Naive thymus-derived CD4-positive, alpha-beta T cell (primary cell): ENCODE results near the gene SPNS3. TPM values are rescaled to one million over a fixed set of nuclear protein-coding genes. Genes with fewer than 3 reads are reported as not detected.

Experiments
- ATAC-seq: fragments of 150-1000 bp; cut with Tn5 transposase; 2 replicates; pipeline ENCODE4 v1.10.0; 2021; ENCODE audit warnings: mild to moderate bottlenecking, moderate library complexity
- CTCF ChIA-PET: fragments of 350-600 bp; sonication (Branson Sonifier 250); formaldehyde crosslinking; loops from one replicate; lab custom pipeline; 2021; ENCODE audit warnings: antibody characterized with exemption; lab: Charles Lee
- POLR2A ChIA-PET: fragments of 350-600 bp; sonication (Branson Sonifier 250); formaldehyde crosslinking; loops from one replicate; lab custom pipeline; 2021; ENCODE audit warnings: antibody characterized with exemption, inconsistent platforms; lab: Charles Lee
- DNase-seq, 9 donors: peaks; one replicate each; pipeline versions ENCODE4 v3.0.0 to v3.0.0-alpha.2; 2020 to 2022; ENCODE audit warnings: mixed read lengths in 1 of 9
- H3K27ac ChIP-seq: one replicate; pipeline ENCODE4 v1.7.0; 2013; ENCODE audit warnings: mild to moderate bottlenecking, low read depth, low read length, moderate library complexity
- H3K27me3 ChIP-seq, 2 donors: one replicate each; pipeline ENCODE4 v1.7.0; 2013; ENCODE audit warnings: low read length in 2 of 2, mild to moderate bottlenecking in 2 of 2, moderate library complexity in 2 of 2; ENCODE audit not compliant: control insufficient read depth in 2 of 2, insufficient read depth in 2 of 2
- H3K36me3 ChIP-seq, 3 experiments: 1 replicate in 2 of 3; 2 replicates in 1 of 3; pipeline ENCODE4 v1.7.0; 2013; ENCODE audit warnings: low read length in 3 of 3, mild to moderate bottlenecking in 3 of 3, moderate library complexity in 1 of 3; ENCODE audit not compliant: insufficient read depth in 3 of 3, control insufficient read depth in 2 of 3
- H3K4me1 ChIP-seq, 2 donors: one replicate each; pipeline ENCODE4 v1.7.0; 2013; ENCODE audit warnings: low read length in 2 of 2, mild to moderate bottlenecking in 2 of 2, moderate library complexity in 1 of 2; ENCODE audit not compliant: control insufficient read depth in 2 of 2, insufficient read depth in 2 of 2
- H3K4me3 ChIP-seq: 2 replicates; pipeline ENCODE4 v1.7.0; 2013; ENCODE audit warnings: mild to moderate bottlenecking, low read length
- H3K9me3 ChIP-seq, 3 experiments: 1 replicate in 2 of 3; 2 replicates in 1 of 3; pipeline ENCODE4 v1.7.0; 2013; ENCODE audit warnings: low read length in 3 of 3; ENCODE audit not compliant: control insufficient read depth in 2 of 3
- H3K27ac Mint-ChIP-seq, 9 donors: one replicate each; pipeline ENCODE4 v1.8.0; 2020 to 2022; ENCODE audit warnings: mixed read lengths in 9 of 9, mild to moderate bottlenecking in 8 of 9, moderate library complexity in 5 of 9, inconsistent platforms in 2 of 9
- H3K27me3 Mint-ChIP-seq, 5 donors: one replicate each; pipeline ENCODE4 v1.8.0; 2021 to 2022; ENCODE audit warnings: mixed read lengths in 5 of 5, mild to moderate bottlenecking in 1 of 5
- H3K36me3 Mint-ChIP-seq, 5 donors: one replicate each; pipeline ENCODE4 v1.8.0; 2020 to 2022; ENCODE audit warnings: mixed read lengths in 5 of 5, mild to moderate bottlenecking in 3 of 5, inconsistent platforms in 1 of 5
- H3K4me1 Mint-ChIP-seq, 7 donors: one replicate each; pipeline ENCODE4 v1.8.0; 2020 to 2022; ENCODE audit warnings: mixed read lengths in 7 of 7, mild to moderate bottlenecking in 3 of 7, inconsistent platforms in 1 of 7
- H3K4me3 Mint-ChIP-seq, 10 donors: one replicate each; pipeline ENCODE4 v1.8.0; 2020 to 2022; ENCODE audit warnings: mild to moderate bottlenecking in 10 of 10, mixed read lengths in 10 of 10, moderate library complexity in 6 of 10, inconsistent platforms in 2 of 10
- H3K9me3 Mint-ChIP-seq, 11 donors: one replicate each; pipeline ENCODE4 v1.8.0; 2020 to 2022; ENCODE audit warnings: mixed read lengths in 11 of 11, mild to moderate bottlenecking in 4 of 11, inconsistent platforms in 1 of 11, moderate library complexity in 1 of 11
- intact Hi-C, 2 donors: fragments of 100-400 bp; cut with micrococcal nuclease; formaldehyde crosslinking; loops; one replicate each; pipeline ENCODE4 v1.15.1; 2023
- polyA plus RNA-seq, 2 donors: library from polyadenylated mRNA; unstranded; fragments of 300-500 nt; fragmentation: Illumina TruSeq; gene quantifications; one replicate each; pipeline ENCODE4 v1.2.3, GENCODE V29; 2021
- total RNA-seq, 6 experiments: library from RNA in 5 of 6; stranded (reverse) in 5 of 6; gene quantifications; 1 replicate in 5 of 6; 2 replicates in 1 of 6; pipeline ENCODE4 v1.2.3 and lab custom pipeline; 2021 to 2026

The SPNS3 gene
- total and polyA plus RNA-seq, 7 experiments from 2014 or later: 1.7 to 7.3 (median 5.1) TPM

DNA sequence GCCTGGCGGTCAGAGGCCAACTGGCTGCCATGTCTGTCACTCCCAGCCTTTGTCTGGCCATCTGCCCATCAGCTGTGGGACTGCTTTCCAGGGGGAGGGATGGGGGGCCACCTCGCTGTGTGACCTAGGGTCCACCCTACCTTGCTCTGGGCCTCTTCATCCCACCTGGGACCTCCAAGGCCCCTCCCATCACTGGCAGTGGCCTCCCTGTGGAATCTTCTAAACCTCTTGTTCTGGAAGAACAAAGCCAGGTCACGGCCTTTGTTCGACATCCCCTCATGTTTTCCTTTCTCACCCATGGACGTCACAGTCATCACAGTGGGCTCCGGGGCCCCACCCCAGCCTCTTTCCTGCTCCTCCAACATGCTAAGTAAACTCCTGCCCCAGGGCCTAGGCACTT lies 88.9 kb downstream of the SPNS3 start:
- Mint-ChIP-seq H3K4me3 (no peak overlapping the region), H3K27ac (no peak overlapping the region)
- POLR2A ChIA-PET: no interaction called here

GRCh38 chr17:4523946-4524345 lies 90.2 kb downstream of the SPNS3 start:
- no peak for ATAC-seq
- H3K27ac ChIP-seq: no peak overlapping the region
- Mint-ChIP-seq H3K9me3 (no peaks in the 10 kb centered on the region), H3K27ac (no peak overlapping the region), H3K4me1 (peaks cover 0 to 3% (median 0%) of the 10 kb centered on the region in 7 donors), H3K27me3 (peaks cover 0 to 16% (median 0%) of the 10 kb centered on the region in 5 donors), H3K4me3 (no peak overlapping the region), H3K36me3 (no peaks in the 10 kb centered on the region)
- no peaks in the 10 kb centered on the region for H3K9me3 ChIP-seq
- POLR2A ChIA-PET: no interaction called here
- H3K4me1 ChIP-seq: no peaks in the 10 kb centered on the region
- H3K4me3 ChIP-seq: no peak overlapping the region
- CTCF ChIA-PET: no interaction called here
- DNase-seq: no peak
- no peaks in the 10 kb centered on the region for H3K36me3 ChIP-seq
- intact Hi-C loops: no loop called here
- H3K27me3 ChIP-seq: no peaks in the 10 kb centered on the region

More for the DNA sequence above, 88.9 kb downstream of the SPNS3 start:
- Histone ChIP-seq H3K27me3 (no peaks in the 10 kb centered on the region), H3K9me3 (no peaks in the 10 kb centered on the region), H3K4me3 (no peak overlapping the region), H3K36me3 (no peaks in the 10 kb centered on the region), H3K27ac (no peak overlapping the region), H3K4me1 (no peaks in the 10 kb centered on the region)
- H3K9me3 Mint-ChIP-seq: no peaks in the 10 kb centered on the region
- H3K36me3 Mint-ChIP-seq: peaks cover 0 to 2% (median 0%) of the 10 kb centered on the region in 5 donors
- intact Hi-C loops: no loop called here
- ATAC-seq (no peak), DNase-seq (no peak)
- CTCF ChIA-PET: no interaction called here
- H3K27me3 Mint-ChIP-seq: peaks cover 0 to 13% (median 0%) of the 10 kb centered on the region in 5 donors
- peaks cover 0 to 3% (median 0%) of the 10 kb centered on the region in 7 donors for H3K4me1 Mint-ChIP-seq

GRCh38 chr17:4525691-4526397 lies 92.1 kb downstream of the SPNS3 start:
- no peaks in the 10 kb centered on the region for H3K36me3 Mint-ChIP-seq
- no peak for ATAC-seq

GRCh38 chr17:4527134-4527533 lies 93.4 kb downstream of the SPNS3 start:
- intact Hi-C loops: no loop called here
- CTCF ChIA-PET: no interaction called here
- Mint-ChIP-seq H3K27me3 (peaks cover 4 to 16% (median 9%) of the 10 kb centered on the region in 5 donors), H3K27ac (peak overlapping the region in 1 of 9 donors; percentile 24), H3K4me1 (no peaks in the 10 kb centered on the region), H3K36me3 (no peaks in the 10 kb centered on the region), H3K4me3 (no peak overlapping the region), H3K9me3 (no peaks in the 10 kb centered on the region)
- H3K4me3 ChIP-seq: no peak overlapping the region
- POLR2A ChIA-PET: no interaction called here
- no peak for ATAC-seq
- DNase-seq: no peak
- no peaks in the 10 kb centered on the region for H3K4me1 ChIP-seq
- H3K36me3 ChIP-seq: no peaks in the 10 kb centered on the region
- H3K27ac ChIP-seq: no peak overlapping the region
- no peaks in the 10 kb centered on the region for H3K27me3 ChIP-seq
- H3K9me3 ChIP-seq: no peaks in the 10 kb centered on the region

More at GRCh38 chr17:4525691-4526397, 92.1 kb downstream of the SPNS3 start:
- Histone ChIP-seq H3K27ac (no peak overlapping the region), H3K4me3 (no peak overlapping the region), H3K4me1 (no peaks in the 10 kb centered on the region), H3K27me3 (no peaks in the 10 kb centered on the region), H3K9me3 (no peaks in the 10 kb centered on the region), H3K36me3 (no peaks in the 10 kb centered on the region)
- H3K27ac Mint-ChIP-seq: no peak overlapping the region
- intact Hi-C loops: no loop called here
- H3K9me3 Mint-ChIP-seq: no peaks in the 10 kb centered on the region
- CTCF ChIA-PET: no interaction called here
- H3K27me3 Mint-ChIP-seq: peaks cover 0 to 16% (median 4%) of the 10 kb centered on the region in 5 donors
- POLR2A ChIA-PET: no interaction called here
- H3K4me3 Mint-ChIP-seq: no peak overlapping the region
- no peaks in the 10 kb centered on the region for H3K4me1 Mint-ChIP-seq
- no peak for DNase-seq

DNA sequence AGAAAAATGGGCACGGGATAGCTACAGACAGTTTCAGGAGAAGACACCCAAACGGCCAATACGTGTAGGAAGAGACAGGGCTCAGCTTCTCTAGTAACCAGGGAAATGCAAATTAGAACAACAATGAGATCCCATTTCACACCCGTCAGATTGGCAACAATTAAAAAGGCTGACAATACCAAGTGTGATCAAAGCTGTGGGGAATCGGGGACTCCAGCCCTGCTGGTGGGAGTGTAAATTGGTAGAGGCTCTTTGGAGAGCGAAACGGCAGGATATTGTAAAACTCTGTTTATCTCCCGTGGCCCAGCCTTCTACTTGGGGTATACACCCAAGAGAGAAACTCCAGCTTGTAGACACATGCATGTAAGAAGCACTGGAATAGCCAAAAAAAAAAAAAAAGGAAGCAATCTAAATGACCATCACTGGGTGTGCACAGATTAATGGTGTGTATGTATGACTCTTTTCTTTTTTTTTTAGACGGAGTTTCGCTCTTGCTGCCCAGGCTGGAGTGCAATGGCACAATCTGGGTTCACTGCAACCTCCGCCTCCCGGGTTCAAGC lies 93.9 kb downstream of the SPNS3 start:
- no peaks in the 10 kb centered on the region for H3K27me3 ChIP-seq
- H3K27ac ChIP-seq: no peak overlapping the region
- H3K27ac Mint-ChIP-seq: peak overlapping the region in 1 of 9 donors; percentile 24
- H3K36me3 ChIP-seq: no peaks in the 10 kb centered on the region
- no peaks in the 10 kb centered on the region for H3K4me1 Mint-ChIP-seq
- DNase-seq (no peak), ATAC-seq (no peak)
- H3K9me3 ChIP-seq: no peaks in the 10 kb centered on the region
- H3K4me3 ChIP-seq: no peak overlapping the region
- H3K4me1 ChIP-seq: no peaks in the 10 kb centered on the region
- no peaks in the 10 kb centered on the region for H3K36me3 Mint-ChIP-seq
- H3K27me3 Mint-ChIP-seq: peaks cover 5 to 16% (median 11%) of the 10 kb centered on the region in 5 donors
- no peaks in the 10 kb centered on the region for H3K9me3 Mint-ChIP-seq
- H3K4me3 Mint-ChIP-seq: no peak overlapping the region
- CTCF ChIA-PET: no interaction called here
- intact Hi-C loops: no loop called here
- POLR2A ChIA-PET: no interaction called here

DNA sequence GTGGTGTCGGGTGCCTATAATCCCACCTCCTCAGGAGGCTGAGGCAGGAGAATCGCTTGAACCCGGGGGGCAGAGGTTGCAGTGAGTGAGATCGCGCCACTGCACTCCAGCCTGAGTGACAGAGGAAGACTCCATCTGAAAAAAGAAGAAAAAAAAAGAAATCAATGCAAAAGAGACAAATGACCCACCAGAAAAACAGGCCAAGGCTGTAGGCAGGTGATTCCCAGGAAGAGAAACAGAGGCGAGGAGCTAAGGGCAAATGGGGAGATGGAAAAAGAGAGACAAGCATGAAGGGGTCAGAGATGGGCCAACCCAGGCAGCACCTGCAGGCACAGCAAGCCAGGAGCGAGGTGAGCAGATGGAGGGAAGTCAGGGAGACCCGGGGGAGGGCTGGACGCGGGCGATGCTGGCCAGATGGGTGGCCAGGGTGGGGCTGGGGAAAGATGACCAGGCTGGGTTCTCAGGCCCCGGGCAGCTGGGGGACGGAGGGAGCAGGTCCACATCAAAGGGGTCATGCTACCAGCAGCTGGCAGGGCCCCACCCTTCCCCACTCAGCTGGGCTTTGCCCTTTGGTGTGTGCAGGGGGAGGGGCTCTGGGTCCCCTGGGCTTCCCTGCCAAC lies 95.9 kb downstream of the SPNS3 start:
- ATAC-seq: no peak
- H3K27ac Mint-ChIP-seq: no peak overlapping the region

More for the DNA sequence above, 95.9 kb downstream of the SPNS3 start:
- Histone ChIP-seq H3K4me1 (no peaks in the 10 kb centered on the region), H3K27me3 (no peaks in the 10 kb centered on the region), H3K4me3 (no peak overlapping the region), H3K27ac (no peak overlapping the region), H3K9me3 (no peaks in the 10 kb centered on the region), H3K36me3 (no peaks in the 10 kb centered on the region)
- Mint-ChIP-seq H3K4me3 (no peak overlapping the region), H3K9me3 (no peaks in the 10 kb centered on the region), H3K27me3 (peaks cover 5 to 16% (median 11%) of the 10 kb centered on the region in 5 donors), H3K36me3 (no peaks in the 10 kb centered on the region), H3K4me1 (peaks cover 0 to 6% (median 0%) of the 10 kb centered on the region in 7 donors)
- intact Hi-C loops: no loop called here
- ChIA-PET POLR2A (interaction anchor here (1.6 kb wide), 1 partner anchor 26 kb away, joined by 3 read pairs; the partner anchor contains the start of gene MYBBP1A), CTCF (no interaction called here)
- no peak for DNase-seq
